EL (cell line): ENCODE data around the gene CELSR3.

Experiments
- DNase-seq: peaks from one replicate; pipeline ENCODE4 v3.0.0-alpha.2; 2016

CELSR3 gene

GRCh38 chr3:48631516-48632448 lies 30.9 kb downstream of the CELSR3 start:
- DNase-seq, result no peak

- DNase-seq, result no peak
Measured at GRCh38 chr3:48630833-48631232, 31.9 kb downstream of the CELSR3 start.

DNA sequence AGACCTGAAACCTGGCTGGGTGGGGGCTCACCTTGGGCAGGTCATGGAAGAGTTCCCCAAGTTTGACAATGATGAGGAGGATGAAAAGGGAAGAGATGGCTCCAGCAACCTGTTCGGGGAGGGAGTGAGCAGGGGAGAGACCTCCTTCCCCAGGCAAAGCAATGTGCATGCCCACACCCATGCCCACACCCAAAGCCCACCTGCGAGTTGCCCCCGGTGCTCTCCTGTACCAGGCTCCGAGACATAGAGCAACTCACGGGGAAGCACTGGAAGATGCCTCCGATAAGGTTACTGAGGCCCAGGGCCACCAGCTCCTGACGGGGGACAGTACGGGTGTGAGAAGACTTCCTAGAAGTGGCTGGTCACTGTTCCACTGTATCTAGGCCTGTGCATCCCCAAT lies 32.3 kb downstream of the CELSR3 start:
- no peak for DNase-seq

DNA sequence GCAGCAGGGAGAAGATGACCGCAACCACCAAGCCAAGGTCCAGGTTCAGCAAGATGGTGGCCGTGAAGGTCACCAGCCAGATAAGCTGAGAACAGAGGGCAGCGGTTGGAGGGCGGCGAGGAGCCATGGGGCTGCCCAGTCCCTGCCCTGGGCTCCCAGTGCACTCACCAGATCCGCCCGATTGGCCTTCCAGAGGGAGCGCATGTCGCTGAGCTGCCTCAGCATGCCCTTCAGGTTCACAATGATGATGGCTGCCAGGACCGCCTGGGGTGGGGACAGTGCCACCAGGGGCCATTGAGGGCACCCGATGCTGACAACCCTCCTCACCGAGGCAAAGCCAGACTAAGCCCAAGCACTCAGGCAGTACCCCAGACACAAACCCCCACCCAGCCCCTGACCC lies 32.8 kb downstream of the CELSR3 start:
- DNase-seq, result no peak

- DNase-seq, result no peak
Measured at GRCh38 chr3:48628277-48629017, 34.2 kb downstream of the CELSR3 start.

DNA sequence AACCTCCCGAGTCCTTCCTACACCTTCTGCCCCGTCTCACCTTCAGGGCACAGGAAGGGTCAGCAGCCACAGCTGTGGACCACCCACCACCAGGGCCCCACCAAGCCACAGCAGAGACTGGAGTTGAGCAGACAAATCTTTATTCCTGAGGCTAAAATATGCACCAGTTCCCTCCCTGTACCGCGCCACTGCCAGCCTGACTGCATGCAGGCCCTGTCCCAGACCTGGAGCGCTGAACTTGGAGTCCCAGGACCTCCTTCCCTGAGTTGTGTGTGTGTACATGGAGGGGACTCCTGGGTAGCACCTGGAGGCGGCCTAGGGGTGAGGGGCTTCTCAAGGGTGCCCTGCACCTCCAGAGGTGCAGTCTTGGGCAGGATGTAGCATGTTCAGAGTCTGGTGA lies 37.1 kb downstream of the CELSR3 start:
- no peak for DNase-seq

- DNase-seq, result no peak
Measured at GRCh38 chr3:48624767-48625166, 37.9 kb downstream of the CELSR3 start.

DNA sequence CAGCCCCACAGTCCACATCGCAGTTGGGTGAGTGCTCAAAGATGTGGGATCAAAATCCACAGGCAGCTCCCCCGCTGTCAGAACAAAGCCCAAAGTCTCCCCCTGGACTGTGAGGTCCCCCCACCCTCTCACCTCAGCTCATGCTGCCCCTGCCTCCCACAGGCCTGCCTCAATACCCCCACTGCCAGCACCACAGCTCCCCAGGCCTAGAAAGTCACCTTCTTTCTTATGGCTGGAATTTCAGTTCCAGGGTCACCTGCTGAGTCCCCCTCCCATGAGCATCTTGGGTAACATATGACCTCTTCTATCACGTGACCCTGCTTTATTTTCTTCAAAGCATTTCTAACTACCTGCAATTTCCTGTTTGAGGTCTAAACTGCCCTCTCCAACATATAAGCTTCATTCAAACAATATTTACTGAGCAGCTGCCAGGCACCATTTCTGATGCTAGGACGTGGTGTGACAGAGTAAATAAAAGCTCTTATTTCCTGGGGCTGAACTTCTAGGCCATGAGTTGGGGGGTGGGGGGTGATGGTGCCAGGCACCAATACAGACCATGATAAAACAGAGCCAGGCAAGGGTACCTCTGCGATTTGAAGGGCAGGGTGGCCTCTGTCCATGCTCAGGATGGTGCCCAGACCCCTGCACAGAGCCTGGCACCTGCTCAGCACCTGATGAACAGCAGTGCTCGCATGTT lies 38.7 kb downstream of the CELSR3 start:
- DNase-seq, result no peak

DNA sequence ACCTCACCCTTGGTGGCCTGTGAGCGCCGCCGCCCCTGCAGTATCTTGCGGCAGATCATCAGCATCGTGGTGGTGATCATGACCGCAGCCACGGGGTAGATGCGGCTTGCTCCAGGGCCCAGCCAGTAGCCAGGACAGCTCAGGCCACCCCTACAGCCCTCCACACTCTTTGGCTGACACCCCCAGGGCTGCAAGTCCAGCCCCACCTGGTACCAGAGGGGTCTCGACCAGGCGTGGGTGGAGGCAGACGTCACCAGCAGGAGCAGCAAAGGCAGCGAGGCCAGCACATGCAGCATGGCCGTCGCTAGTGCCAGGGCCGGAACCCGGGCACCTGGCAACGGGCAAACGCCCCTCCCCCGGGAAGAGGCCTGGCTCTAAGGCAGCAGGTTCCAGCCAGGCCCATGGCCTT lies 41.2 kb downstream of the CELSR3 start, which contains the start of gene TMEM89:
Gene TMEM89 (minus strand): TSS at position 309 of the 409 bp plus-strand sequence. CDS start 13 bp downstream, at position 296.
- no peak for DNase-seq

- DNase-seq, result no peak
Measured at GRCh38 chr3:48619541-48620524, 42.9 kb downstream of the CELSR3 start.

- no peak for DNase-seq
Measured at GRCh38 chr3:48617559-48617958, 45.1 kb downstream of the CELSR3 start.

- peak; percentile 82 for DNase-seq
Measured at GRCh38 chr3:48614044-48614443, 48.6 kb downstream of the CELSR3 start.

GRCh38 chr3:48612309-48612708 lies 50.4 kb downstream of the CELSR3 start:
- no peak for DNase-seq

- DNase-seq, result peak; percentile 90
Measured at GRCh38 chr3:48609088-48610005, 53.3 kb downstream of the CELSR3 start, which contains the start of gene UQCRC1. UQCRC1 (minus strand) TSS chr3:48609646; CDS start chr3:48609620, 26 bp downstream.

- no peak for DNase-seq
Measured at GRCh38 chr3:48607519-48607918, 55.2 kb downstream of the CELSR3 start.

GRCh38 chr3:48601622-48601994 lies 61.1 kb downstream of the CELSR3 start:
- no peak for DNase-seq

DNA sequence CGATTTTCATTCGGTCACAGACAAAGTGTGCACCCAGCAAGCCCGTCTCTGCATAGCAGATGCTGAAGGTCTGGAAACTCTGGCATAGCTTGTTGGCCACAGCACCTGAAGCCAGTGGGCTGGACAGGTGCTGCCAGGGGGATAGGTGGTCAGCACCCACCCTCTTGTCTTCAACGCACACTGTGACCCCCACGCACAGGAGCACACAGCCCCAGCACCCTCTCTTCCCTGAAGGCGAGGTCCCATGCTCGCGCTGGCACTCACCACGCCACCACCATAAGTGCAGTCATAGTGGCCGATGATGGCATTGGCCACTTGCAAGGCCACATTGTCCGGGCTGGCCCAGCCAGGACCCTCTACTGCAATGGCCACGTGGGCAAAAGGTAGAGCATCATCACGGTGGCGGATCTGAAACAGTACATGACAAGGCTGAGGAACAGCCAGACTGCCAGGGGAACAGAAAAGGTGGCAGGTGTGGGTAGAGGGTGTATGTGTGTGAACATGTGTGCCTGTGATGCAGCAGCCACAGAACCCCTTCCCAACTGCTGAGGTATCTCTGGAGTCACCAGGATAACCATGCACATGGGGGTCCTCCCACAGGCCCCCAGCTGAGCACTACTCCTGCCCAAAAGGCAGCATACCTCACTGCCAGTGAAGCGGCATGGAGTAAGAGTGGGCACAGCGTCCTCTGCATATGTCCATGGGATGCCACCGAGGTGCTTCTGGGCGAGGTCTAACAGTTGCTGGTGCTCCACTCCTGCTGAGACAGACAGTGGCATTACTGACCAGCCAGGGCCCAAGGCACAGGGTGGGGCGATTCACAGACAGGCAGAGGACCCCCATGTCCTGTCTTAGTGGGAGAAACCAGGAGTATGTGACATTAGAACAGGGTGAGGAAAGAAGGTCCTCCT lies 61.7 kb downstream of the CELSR3 start:
- DNase-seq, result no peak

DNA sequence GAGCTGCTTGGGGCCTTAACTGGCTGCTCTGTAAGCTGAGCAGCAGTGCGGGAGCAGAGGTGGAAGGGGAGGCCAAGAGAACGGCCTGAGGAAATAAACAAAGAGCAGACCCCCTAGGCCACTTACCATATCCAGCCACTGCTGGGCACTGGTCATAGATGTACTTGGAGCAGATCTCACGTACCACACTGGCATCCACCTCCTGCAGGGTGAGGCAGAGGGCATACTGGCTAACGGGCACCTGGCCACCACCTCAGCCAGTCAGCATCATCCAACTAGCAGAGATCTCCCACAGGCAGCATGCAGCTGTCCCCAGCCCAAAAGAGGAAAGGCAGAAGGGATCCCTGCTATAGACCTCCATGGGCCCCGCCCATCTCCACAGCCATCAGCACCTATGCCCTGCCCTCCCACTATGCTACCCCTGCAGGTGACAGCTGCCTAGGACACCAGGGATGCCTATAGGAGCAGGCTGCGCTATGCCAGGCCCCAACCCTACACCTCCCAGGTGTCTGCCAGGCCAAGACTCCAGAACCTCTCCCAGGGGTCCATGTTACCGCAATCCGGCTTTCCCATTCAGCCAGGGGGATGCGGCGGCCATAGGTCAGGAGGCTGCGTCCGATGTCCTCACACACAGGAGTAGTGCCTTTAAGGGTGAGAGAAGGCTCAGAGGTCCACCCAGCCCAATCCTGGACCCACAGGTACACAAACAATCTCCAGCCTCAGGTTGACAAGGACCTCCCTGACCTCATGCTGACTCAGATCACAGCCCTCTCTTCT lies 63.0 kb downstream of the CELSR3 start:
- DNase-seq, result no peak

DNA sequence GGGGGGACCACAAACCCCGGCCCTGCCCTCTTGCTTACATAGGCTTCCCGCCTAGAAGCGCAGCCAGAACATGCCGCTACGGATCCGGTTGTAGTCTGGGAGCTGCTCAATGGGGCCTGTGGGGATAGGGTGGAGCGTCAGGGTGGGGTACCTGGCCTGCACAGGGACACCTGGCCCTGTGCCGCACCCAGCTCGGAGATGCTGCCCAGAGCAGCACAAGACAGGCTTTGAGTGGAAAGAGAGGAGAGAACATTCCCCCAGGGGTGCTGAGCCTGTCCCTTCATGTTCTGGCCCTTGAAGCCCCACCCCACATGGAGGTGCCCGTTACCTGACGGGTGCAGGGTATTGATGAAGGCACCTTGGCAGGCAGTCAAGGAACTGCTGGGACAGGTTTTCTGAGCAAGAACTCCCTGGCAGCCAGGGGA lies 63.6 kb downstream of the CELSR3 start:
- no peak for DNase-seq
